ENCODE data around the gene LIG3.
A peak's percentile ranks its signal among the peaks of the same experiment; 100 is the strongest.
"Not testable (repeated sequence)": the region's sequence is repeated elsewhere in the genome, so short reads cannot be mapped to it uniquely, and the experiment has no call there.

The LIG3 gene

GRCh38 chr17:34980353-34980680 lies at the start of gene LIG3:
LIG3 (plus strand) TSS chr17:34980512; CDS start chr17:34983006, 2,494 bp downstream.
- intact Hi-C loops (cut with DNase I), result loop anchor here (2.0 to 5.0 kb wide), 2 partner anchors 20 to 107 kb away; partner anchors contain the start of genes CCT6B and ZNF830
- DNase-seq, result peak; percentile 85 to 97 (median 93)

- DNase-seq; intact Hi-C loops (cut with DNase I): not testable (repeated sequence)
Observed at GRCh38 chr17:34950780-34951179, 29.5 kb upstream of the LIG3 start.

DNA sequence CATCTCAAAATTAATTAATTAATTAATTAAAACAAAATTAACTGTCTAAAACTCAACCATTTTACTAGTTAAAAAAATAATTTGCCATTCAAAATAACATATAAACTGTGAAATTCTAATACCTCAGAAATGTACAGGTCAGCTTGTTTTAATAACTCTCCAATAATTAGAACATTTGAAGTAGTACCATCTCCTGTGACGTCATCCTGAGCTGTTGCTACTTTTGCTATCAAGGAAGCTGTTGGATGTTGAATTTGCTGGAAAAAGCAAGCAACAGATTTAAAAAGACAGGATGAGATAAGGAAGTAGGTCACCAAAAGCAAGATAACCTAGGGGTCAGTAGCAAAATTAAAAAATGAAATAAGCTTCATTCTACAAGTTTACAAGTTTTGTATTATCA lies 21.9 kb upstream of the LIG3 start:
- DNase-seq, result no peak
- intact Hi-C loops (cut with DNase I), result no loop called here

DNA sequence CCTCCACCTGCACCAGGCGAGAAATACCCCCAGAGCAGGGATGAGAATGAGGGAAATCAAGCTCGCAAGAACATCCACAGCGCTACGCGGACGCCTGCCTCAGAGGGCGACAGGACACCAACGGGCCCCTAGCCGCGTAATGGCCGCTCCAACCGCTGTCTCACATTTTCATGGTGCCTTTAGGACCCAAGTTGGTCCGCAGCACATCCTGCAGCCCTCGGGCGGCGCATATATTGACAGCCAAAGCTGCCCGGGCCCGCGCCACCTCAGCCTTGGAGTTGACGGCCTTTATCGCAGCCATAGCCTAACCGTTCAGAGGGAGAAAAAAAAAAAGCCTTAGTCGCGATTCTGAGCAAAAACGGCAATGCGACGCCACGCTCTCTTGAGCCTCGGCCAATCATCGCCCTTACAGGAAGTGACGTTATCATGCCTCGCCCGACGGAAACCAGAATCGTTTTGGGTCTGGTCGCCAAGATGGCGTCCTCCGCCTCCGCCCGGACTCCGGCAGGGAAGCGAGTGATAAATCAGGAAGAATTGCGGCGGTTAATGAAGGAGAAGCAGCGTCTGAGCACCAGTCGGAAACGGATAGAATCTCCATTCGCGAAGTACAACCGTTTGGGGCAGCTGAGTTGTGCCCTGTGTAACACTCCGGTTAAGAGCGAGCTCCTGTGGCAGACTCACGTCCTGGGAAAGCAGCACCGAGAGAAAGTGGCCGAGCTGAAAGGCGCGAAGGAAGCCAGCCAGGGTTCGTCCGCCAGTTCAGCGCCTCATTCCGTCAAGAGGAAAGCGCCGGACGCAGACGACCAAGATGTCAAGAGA lies 19.0 kb upstream of the LIG3 start, which contains the start of the genes CCT6B and ZNF830:
TSS of gene CCT6B (minus strand) at position 368 of the 819 bp plus-strand sequence. CDS start at position 301, 67 bp downstream.
TSS of gene ZNF830 (plus strand) at position 448 of the 819 bp plus-strand sequence. CDS start at position 475, 27 bp downstream.
- intact Hi-C loops (cut with DNase I), result loop anchor here (2.0 kb wide), 1 partner anchor 19 kb away; the partner anchor contains the start of gene LIG3
- peak; percentile 82 to 98 (median 92) for DNase-seq

DNA sequence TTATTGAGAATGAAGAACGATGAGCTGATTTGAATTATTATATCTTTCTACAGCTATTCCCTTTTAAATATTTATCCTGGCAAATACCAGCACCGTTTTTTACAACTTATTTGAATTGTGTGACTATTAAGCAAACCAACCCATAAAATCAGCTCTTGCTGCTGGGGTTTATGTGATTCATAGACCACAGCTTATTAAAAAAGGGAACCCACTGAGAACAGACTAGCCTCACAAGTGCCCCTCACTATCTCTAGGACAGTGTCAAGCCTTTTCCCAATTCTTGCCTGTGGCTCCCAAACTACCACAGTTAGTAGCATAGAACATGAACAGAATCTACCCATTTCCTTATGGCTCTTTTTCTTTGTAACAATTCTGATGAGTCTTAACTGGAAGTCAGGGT lies 6.1 kb upstream of the LIG3 start:
- intact Hi-C loops (cut with DNase I), result no loop called here
- no peak for DNase-seq

DNA sequence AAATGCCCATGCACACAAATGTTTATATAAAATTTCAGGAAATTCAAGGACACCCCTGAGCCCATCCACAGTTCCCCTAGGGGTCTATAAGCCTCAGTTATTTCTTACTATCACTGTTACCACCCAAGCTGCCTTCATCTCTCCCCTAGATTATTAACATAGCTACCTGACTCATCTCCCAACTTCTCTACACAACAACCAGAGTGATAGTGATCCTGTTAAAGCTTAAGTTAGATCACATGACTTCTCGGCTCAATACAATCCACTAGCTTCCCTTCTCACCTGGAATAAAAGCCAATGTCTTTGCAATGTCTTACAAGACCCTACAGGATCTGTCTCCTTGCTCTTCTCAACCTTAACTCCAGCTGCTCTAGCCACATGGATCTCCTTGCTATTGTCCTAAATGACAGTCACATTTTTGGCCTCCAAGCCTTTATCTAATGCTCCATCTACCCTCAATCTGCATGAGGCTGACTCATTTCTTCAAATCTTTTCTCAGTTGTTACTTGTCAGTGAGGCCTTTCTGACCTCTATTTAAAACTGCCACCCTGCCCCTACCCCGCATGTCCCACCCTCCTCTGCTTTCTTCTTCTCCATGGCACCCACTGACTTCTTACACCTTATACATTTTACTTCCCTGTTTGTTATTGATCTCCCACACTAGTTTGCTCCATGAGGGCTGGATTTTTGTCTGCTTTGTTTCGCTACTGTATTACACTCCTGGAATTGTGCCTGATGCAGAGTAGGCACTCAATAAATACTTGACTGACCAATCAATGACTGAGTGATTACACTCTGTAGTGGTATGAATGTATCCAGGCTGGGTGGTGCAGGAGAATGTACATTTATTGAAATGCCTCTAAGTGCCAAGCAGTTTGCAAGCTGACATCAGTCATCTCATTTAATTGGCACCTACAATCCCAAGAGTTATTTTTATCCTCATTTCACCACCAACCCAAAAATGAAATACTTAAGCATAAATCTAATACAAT lies 5.2 kb upstream of the LIG3 start:
- no peak for DNase-seq
- intact Hi-C loops (cut with DNase I), result no loop called here

- DNase-seq, result no peak
- intact Hi-C loops (cut with DNase I), result no loop called here
Observed at GRCh38 chr17:34979153-34979552, 1.2 kb upstream of the LIG3 start.

- DNase-seq, result peak in 2 of 42 donors; percentile 11 to 41
- intact Hi-C loops (cut with DNase I), result loop anchor here (2.0 to 5.0 kb wide), 2 partner anchors 19 to 108 kb away; partner anchors contain the start of genes CCT6B and ZNF830
Observed at GRCh38 chr17:34979650-34980352, 511 bp upstream of the LIG3 start.

DNA sequence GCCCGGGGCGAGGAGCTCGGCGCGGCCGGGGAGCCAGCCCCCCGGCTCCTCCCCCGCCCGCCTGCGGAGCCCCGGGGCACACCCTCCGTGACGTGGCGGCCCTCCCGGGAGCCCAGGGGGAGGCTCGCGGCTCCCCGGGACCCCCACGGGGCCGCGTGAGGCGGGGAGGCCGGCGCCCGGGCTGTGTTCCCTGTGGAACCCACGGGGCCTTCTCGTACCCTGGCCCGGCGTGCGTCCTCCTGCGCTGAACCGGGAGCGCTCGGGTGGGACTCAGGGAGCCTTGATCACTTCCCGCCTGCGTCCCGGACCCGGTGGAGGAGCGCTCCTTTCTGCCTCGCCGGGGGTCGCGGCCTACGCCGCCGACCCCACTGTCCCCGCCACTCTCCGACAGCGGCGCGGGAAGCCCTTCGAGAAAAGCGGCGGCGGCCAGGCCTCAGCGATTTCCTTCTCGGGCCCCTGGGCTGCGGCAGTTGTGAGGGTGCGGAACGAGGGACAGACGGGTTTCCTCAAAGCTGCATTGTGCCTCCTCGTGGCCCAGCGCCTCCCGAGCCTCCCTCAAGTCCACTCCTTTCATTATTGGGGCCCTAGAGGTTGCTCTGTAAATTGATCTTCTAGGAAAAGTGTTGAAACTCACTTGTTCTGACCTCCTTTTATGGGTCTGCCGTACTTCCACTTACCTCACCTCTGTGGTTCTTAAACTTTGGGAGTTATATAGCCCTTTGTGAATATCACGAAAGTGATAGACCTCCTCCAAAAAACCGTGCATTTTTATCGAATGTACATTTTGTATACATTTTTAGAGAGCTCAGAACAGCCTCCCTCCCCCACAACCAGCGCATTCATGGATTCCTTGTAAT lies 597 bp downstream of the LIG3 start:
- intact Hi-C loops (cut with DNase I), result loop anchor here (1.0 to 5.0 kb wide), 3 partner anchors 12 to 106 kb away; partner anchors contain the start of genes CCT6B and ZNF830
- peak; percentile 26 to 91 (median 80) for DNase-seq

DNA sequence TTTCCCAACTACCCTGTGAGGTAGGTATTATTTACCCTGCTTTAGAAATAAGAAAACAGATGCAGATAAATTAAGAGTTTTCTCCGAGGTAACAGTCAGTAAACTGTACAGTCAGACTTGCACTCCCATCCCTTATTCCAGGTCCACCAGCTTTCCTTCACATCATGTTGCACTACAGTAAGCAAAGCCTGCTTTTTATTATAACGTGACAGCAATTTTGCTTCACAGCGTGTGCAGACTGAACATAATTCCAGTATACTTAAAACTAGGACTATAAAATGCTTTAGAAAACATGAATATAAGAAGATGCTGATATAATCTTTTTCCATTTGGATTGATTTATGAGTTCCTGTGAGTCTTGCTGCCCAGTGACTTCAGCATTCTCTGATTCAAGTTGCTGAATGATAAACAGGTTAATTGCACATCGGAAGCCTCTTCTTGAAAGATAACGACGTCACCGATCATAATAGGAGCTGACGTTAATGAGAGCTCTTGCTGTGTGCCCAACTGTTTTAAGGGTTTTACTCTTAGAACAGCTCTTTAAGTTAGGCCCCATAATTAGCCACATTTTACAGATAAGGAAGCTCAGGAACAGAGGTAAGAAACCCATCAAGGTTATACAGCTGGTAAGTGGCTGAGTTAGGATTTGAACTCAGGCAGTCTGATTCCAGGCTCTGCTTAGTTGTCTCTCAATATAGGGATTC lies 1.4 kb downstream of the LIG3 start:
- intact Hi-C loops (cut with DNase I), result loop anchor here (1.0 to 5.0 kb wide), 3 partner anchors 12 to 106 kb away; partner anchors contain the start of genes CCT6B and ZNF830
- no peak for DNase-seq

- intact Hi-C loops (cut with DNase I), result no loop called here
- no peak for DNase-seq
Observed at GRCh38 chr17:34987232-34987631, 6.9 kb downstream of the LIG3 start.

DNA sequence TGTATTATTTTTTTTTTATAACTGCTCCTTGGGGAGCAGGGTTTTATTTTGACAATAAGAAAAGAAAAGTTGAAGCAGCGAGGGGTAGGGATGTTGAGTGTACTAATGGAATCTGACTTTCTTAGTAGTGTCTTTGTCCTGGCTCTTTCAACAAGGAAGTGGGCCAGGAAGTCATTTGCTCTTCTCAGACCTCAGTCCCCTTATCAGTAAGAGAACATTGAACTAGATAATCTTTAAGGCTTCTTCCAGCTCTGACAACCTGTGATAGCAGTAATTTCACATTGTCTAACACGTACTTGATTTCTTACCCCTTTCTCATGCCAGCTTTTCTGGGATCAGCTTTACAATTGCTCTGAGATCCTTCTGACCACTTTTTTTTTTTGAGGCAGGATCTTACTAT lies 8.3 kb downstream of the LIG3 start:
- intact Hi-C loops (cut with DNase I), result no loop called here

GRCh38 chr17:34989473-34989872 lies 9.2 kb downstream of the LIG3 start:
- intact Hi-C loops (cut with DNase I), result no loop called here
- DNase-seq, result no peak

More for the DNA sequence above, 8.3 kb downstream of the LIG3 start:
- no peak for DNase-seq

DNA sequence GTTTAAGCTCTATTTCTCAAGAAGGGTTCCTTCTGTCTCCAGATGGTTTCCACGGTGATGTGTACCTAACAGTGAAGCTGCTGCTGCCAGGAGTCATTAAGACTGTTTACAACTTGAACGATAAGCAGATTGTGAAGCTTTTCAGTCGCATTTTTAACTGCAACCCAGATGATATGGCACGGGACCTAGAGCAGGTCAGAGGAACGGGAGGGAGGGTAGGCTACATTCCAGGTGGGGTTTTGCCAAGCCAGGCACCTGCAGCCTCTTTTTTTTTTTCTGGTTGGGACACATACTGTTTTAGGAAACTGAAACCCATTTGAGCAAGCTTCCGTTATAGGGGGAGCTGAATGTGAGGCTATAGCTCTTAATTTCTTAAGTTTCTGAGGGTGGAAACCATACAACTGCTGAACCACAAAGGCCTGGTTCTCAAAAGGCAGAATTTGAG lies 10.6 kb downstream of the LIG3 start:
- no peak for DNase-seq
- intact Hi-C loops (cut with DNase I), result no loop called here

DNA sequence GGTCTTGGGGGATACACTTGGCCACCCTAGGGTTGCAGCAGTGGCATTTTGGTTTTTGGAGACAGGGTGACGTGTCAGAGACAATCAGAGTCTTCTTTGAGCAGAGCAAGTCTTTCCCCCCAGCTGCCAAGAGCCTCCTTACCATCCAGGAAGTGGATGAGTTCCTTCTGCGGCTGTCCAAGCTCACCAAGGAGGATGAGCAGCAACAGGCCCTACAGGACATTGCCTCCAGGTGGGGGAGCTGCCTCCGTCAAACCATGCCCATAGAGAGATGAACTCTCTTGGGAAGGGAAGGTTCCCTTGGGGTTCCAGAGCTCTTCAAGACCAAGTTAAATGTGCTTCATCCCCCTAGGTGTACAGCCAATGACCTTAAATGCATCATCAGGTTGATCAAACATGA lies 11.3 kb downstream of the LIG3 start:
- intact Hi-C loops (cut with DNase I), result no loop called here
- DNase-seq, result no peak

DNA sequence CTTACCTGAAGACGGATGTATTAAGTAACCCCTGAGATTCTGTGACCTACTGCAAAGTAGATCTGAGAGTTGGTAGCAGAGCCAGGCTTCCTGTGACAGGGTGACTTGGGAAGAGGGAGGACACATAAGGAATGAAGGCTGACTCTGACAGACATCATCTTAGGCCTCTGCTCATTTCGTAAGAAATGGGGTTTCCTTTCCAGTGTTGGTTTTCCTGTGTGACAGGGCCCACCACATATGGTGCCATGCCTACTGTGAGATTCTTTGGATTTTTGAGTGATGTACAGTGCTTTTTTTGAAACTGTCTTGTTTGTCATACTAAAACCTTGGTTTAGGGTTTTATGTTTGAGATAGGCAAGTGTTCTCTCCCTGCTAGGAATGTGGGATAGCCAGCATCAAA lies 12.7 kb downstream of the LIG3 start:
- intact Hi-C loops (cut with DNase I), result loop anchor here (1.0 kb wide), 1 partner anchor 12 kb away; no protein-coding TSS in a partner anchor
- DNase-seq, result no peak
